H1 (cell line): ENCODE data around the gene FLT3. TPM values are rescaled to one million over a fixed set of nuclear protein-coding genes. Genes with fewer than 3 reads are reported as not detected.

Source experiments
- CTCF ChIA-PET: fragments of 300-600 bp; sonication (Branson Sonifier 250); formaldehyde crosslinking; loops from one replicate; lab custom pipeline; 2021; ENCODE audit not compliant: partially characterized antibody; lab: Charles Lee
- POLR2A ChIA-PET: fragments of 300-600 bp; sonication (Branson Sonifier 250); formaldehyde crosslinking; loops from one replicate; lab custom pipeline; 2021; ENCODE audit warnings: inconsistent platforms; ENCODE audit not compliant: partially characterized antibody; lab: Charles Lee
- DNase-seq, 2 experiments: peaks; one replicate each; pipeline versions ENCODE4 v3.0.0 to v3.0.0-alpha.2; 2010 to 2022; ENCODE audit warnings: low spot score in 2 of 2, low read depth in 1 of 2, mixed read lengths in 1 of 2
- FAIRE-seq: peaks from 2 replicates; lab custom pipeline; 2011; peaks lifted over from hg19 to GRCh38; lab: Jason Lieb, UNC
- H2AFZ ChIP-seq: 2 replicates; pipeline ENCODE4 v1.8.1; 2012; ENCODE audit warnings: low read length, inconsistent platforms
- H2AK5ac ChIP-seq: 2 replicates; pipeline ENCODE4 v1.6.1; 2013; ENCODE audit warnings: low read depth, low read length
- H2BK120ac ChIP-seq: replicated peaks from 2 replicates; pipeline ENCODE3; 2013; ENCODE audit warnings: low read depth, low read length, inconsistent platforms
- H2BK12ac ChIP-seq: 2 replicates; pipeline ENCODE4 v1.6.1; 2013; ENCODE audit warnings: low read depth, low read length
- H2BK15ac ChIP-seq: 2 replicates; pipeline ENCODE4 v1.6.1; 2013; ENCODE audit warnings: low read length
- H2BK20ac ChIP-seq: 2 replicates; pipeline ENCODE4 v1.6.1; 2013; ENCODE audit warnings: low read length
- H2BK5ac ChIP-seq: 2 replicates; pipeline ENCODE4 v1.6.1; 2013; ENCODE audit warnings: low read depth, low read length
- H3K14ac ChIP-seq: 2 replicates; pipeline ENCODE4 v1.6.1; 2013; ENCODE audit warnings: inconsistent platforms; ENCODE audit not compliant: insufficient read length
- H3K18ac ChIP-seq: 2 replicates; pipeline ENCODE4 v1.6.1; 2013; ENCODE audit warnings: low read length; ENCODE audit errors: extremely low read depth
- H3K23ac ChIP-seq: 2 replicates; pipeline ENCODE4 v1.6.1; 2013; ENCODE audit warnings: inconsistent platforms; ENCODE audit not compliant: insufficient read length
- H3K23me2 ChIP-seq: 2 replicates; pipeline ENCODE4 v1.6.1; 2013; ENCODE audit warnings: low read depth, low read length
- H3K27ac ChIP-seq: 2 replicates; pipeline ENCODE4 v1.6.1; 2011; ENCODE audit warnings: low read depth, low read length, inconsistent platforms
- H3K27me3 ChIP-seq, 4 experiments: replicated peaks in 1 of 4; 1 replicate in 1 of 4; 2 replicates in 3 of 4; pipeline versions ENCODE4 v1.6.1 to v1.8.1; 2011 to 2013; ENCODE audit warnings: low read length in 3 of 4, mild to moderate bottlenecking in 3 of 4, inconsistent platforms in 2 of 4, mixed read lengths in 2 of 4, moderate library complexity in 1 of 4; ENCODE audit not compliant: control insufficient read depth in 3 of 4, insufficient read depth in 3 of 4; ENCODE audit errors: extremely low read depth in 1 of 4
- H3K36me3 ChIP-seq, 4 experiments: 2 replicates each; pipeline versions ENCODE4 v1.6.1 to v1.8.1; 2011 to 2013; ENCODE audit warnings: mild to moderate bottlenecking in 4 of 4, low read length in 3 of 4, moderate library complexity in 2 of 4, control low read depth in 1 of 4, inconsistent platforms in 1 of 4; ENCODE audit not compliant: insufficient read depth in 4 of 4, control insufficient read depth in 2 of 4
- H3K4ac ChIP-seq: replicated peaks from 2 replicates; pipeline ENCODE3; 2013; ENCODE audit warnings: low read length, low read depth, mixed read lengths, inconsistent platforms; ENCODE audit not compliant: insufficient read length
- H3K4me1 ChIP-seq, 4 experiments: replicated peaks in 1 of 4; 1 replicate in 1 of 4; 2 replicates in 3 of 4; pipeline versions ENCODE4 v1.6.1 to v1.8.1; 2011 to 2013; ENCODE audit warnings: low read length in 3 of 4, inconsistent platforms in 2 of 4, mixed read lengths in 1 of 4; ENCODE audit not compliant: insufficient read depth in 4 of 4, control insufficient read depth in 3 of 4
- H3K4me2 ChIP-seq, 2 experiments: 2 replicates each; pipeline versions ENCODE4 v1.6.1 to v1.8.1; 2011 to 2013; ENCODE audit warnings: low read depth in 2 of 2, low read length in 2 of 2, control low read depth in 1 of 2, inconsistent platforms in 1 of 2, mild to moderate bottlenecking in 1 of 2; ENCODE audit not compliant: insufficient read depth in 1 of 2
- H3K4me3 ChIP-seq, 4 experiments: fragments of 200-600, 300-600 bp in 1 of 4; sonication (generic), shearing (Covaris generic), sonication (Bioruptor Twin) in 1 of 4; 2 replicates each; pipeline versions ENCODE4 v1.5.1 to v1.8.1; 2011 to 2016; ENCODE audit warnings: low read length in 4 of 4, low read depth in 3 of 4, control low read depth in 2 of 4, inconsistent platforms in 2 of 4, mild to moderate bottlenecking in 2 of 4, mixed read lengths in 1 of 4, moderate library complexity in 1 of 4; ENCODE audit not compliant: insufficient read depth in 2 of 4; ENCODE audit errors: extremely low read depth in 1 of 4
- H3K56ac ChIP-seq: replicated peaks from 2 replicates; pipeline ENCODE3; 2013; ENCODE audit warnings: low read depth, mild to moderate bottlenecking, mixed read lengths, low read length, inconsistent platforms; ENCODE audit not compliant: insufficient read length
- H3K79me1 ChIP-seq: 2 replicates; pipeline ENCODE4 v1.6.1; 2013; ENCODE audit warnings: low read depth, low read length, control low read depth
- H3K79me2 ChIP-seq, 2 experiments: 2 replicates each; pipeline versions ENCODE4 v1.6.1 to v1.8.1; 2012 to 2013; ENCODE audit warnings: low read length in 2 of 2, mild to moderate bottlenecking in 2 of 2, inconsistent platforms in 1 of 2; ENCODE audit not compliant: insufficient read depth in 2 of 2, control insufficient read depth in 1 of 2
- H3K9ac ChIP-seq, 4 experiments: replicated peaks in 1 of 4; 1 replicate in 1 of 4; 2 replicates in 3 of 4; pipeline versions ENCODE4 v1.6.1 to v1.8.1; 2011 to 2013; ENCODE audit warnings: low read depth in 3 of 4, low read length in 3 of 4, control low read depth in 2 of 4, mild to moderate bottlenecking in 2 of 4, moderate library complexity in 2 of 4, inconsistent platforms in 1 of 4; ENCODE audit errors: extremely low read depth in 1 of 4
- H3K9me3 ChIP-seq, 2 experiments: 2 replicates each; pipeline versions ENCODE4 v1.6.1 to v1.8.1; 2012 to 2013; ENCODE audit warnings: mild to moderate bottlenecking in 2 of 2, moderate library complexity in 2 of 2, control low read depth in 1 of 2, inconsistent platforms in 1 of 2, low read depth in 1 of 2, low read length in 1 of 2, mixed read lengths in 1 of 2; ENCODE audit not compliant: insufficient read depth in 2 of 2
- H4K20me1 ChIP-seq, 2 experiments: replicated peaks in 1 of 2; 2 replicates each; pipeline versions ENCODE3 to v1.8.1; 2011 to 2013; ENCODE audit warnings: inconsistent platforms in 2 of 2, low read length in 2 of 2, mild to moderate bottlenecking in 1 of 2; ENCODE audit not compliant: insufficient read depth in 2 of 2, control insufficient read depth in 1 of 2
- H4K5ac ChIP-seq: 2 replicates; pipeline ENCODE4 v1.6.1; 2013; ENCODE audit warnings: low read length, low read depth, mixed read lengths, inconsistent platforms; ENCODE audit not compliant: insufficient read length
- H4K8ac ChIP-seq: 2 replicates; pipeline ENCODE4 v1.8.0; 2013; ENCODE audit warnings: mild to moderate bottlenecking, moderate library complexity, low read length, inconsistent platforms; ENCODE audit not compliant: insufficient read depth; ENCODE audit errors: extremely low read depth
- H4K91ac ChIP-seq: replicated peaks from 2 replicates; pipeline ENCODE3; 2013; ENCODE audit warnings: low read length, mixed read lengths, inconsistent platforms; ENCODE audit not compliant: insufficient read length
- EP300 ChIP-seq, 2 experiments: IDR thresholded peaks; 1 replicate in 1 of 2; 2 replicates in 1 of 2; pipeline ENCODE4 v1.6.1; 2011 to 2012; ENCODE audit warnings: low read depth in 2 of 2, low read length in 2 of 2, mild to moderate bottlenecking in 2 of 2, borderline replicate concordance in 1 of 2, inconsistent platforms in 1 of 2, moderate library complexity in 1 of 2
- WGBS, 2 experiments: shearing (Covaris generic) in 1 of 2; methylation state at CpG; one replicate each; pipeline versions ENCODE4 v1.1.6 to v1.1.7; 2013 to 2015; ENCODE audit warnings: low lambda C conversion rate in 2 of 2, mixed read lengths in 2 of 2, inconsistent platforms in 1 of 2, low coverage in 1 of 2, missing lambda C conversion rate in 1 of 2; ENCODE audit not compliant: insufficient replicate concordance in 2 of 2, insufficient coverage in 1 of 2, insufficient read length in 1 of 2; ENCODE audit errors: extremely low coverage in 1 of 2, missing lambda C conversion rate in 1 of 2; 5-methylcytosine and 5-hydroxymethylcytosine counted together
- polyA plus RNA-seq, 7 experiments: library from polyadenylated mRNA; depleted of rRNA in 3 of 7; stranded (reverse) in 5 of 7; unstranded in 2 of 7; fragments of >200 nt in 5 of 7; fragments of 200-250 nt in 2 of 7; gene quantifications; 1 replicate in 5 of 7; 2 replicates in 1 of 7; 4 replicates in 1 of 7; pipeline versions ENCODE4 v1.2.1 to v1.2.3, GENCODE V29; 2011 to 2013; ENCODE audit warnings: missing spikeins in 2 of 7, mixed read lengths in 2 of 7
- total RNA-seq: library from RNA; stranded (reverse); fragmentation: NEBNext Ultra II Directional; extraction: Animal tissue kit (Norgen Biotek cat#: 25700); gene quantifications from 2 replicates; pipeline ENCODE4 v1.2.1, GENCODE V29; 2021

FLT3 gene
- total and polyA plus RNA-seq, 2 of the 8 experiments (the other 6 are each of a cell fraction or from before 2014, with no cell fraction given) = 0.44 to 0.71 TPM

DNA sequence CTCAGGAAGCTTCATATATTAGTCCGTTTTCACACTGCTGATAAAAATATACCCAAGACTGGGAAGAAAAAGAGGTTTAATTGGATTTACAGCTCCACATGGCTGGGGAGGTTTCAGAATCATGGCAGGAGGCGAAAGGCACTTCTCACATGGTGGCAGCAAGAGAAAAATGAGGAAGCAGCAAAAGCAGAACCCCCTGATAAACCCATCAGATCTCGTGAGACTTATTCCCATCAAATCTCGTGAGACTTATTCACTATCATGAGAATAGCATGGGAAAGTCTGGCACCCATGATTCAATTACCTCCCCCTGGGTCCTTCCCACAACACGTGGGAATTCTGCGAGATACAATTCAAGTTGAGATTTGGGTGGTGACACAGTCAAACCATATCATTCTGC, 23.1 kb downstream of the FLT3 start:
- no peak for TF ChIP-seq EP300 (IDR thresholded peaks at IDR 0.05; ENCODE audit: borderline replicate concordance in 1 of 2, low read depth in 2 of 2, low read length in 2 of 2)
- no peak for DNase-seq

More for the DNA sequence above, 23.1 kb downstream of the FLT3 start:
- H3K4me3 ChIP-seq = no peak overlapping the region
- H3K18ac ChIP-seq = no peak overlapping the region; the same call in 1 of the 2 replicates
- CTCF ChIA-PET = interaction anchor here (0.9 to 1.1 kb wide), 2 partner anchors 9 to 94 kb away, joined by 3 to 4 read pairs; no protein-coding TSS in a partner anchor
- no peak overlapping the region for H3K56ac ChIP-seq
- no peak overlapping the region for H3K14ac ChIP-seq
- H4K8ac ChIP-seq = no peak overlapping the region
- no peak overlapping the region for H2BK120ac ChIP-seq
- peaks cover 0 to 5% (median 0%) of the 10 kb centered on the region in 4 experiments; a peak in 1 of 7 replicates for H3K4me1 ChIP-seq
- no peak overlapping the region for H2BK5ac ChIP-seq
- H3K27me3 ChIP-seq = no peaks in the 10 kb centered on the region
- no peak overlapping the region for H2AFZ ChIP-seq
- H3K79me1 ChIP-seq = no peaks in the 10 kb centered on the region
- no peaks in the 10 kb centered on the region for H4K20me1 ChIP-seq
- H2BK20ac ChIP-seq = no peak overlapping the region
- H3K9ac ChIP-seq = no peak overlapping the region
- FAIRE-seq = no peak
- H3K23me2 ChIP-seq = no peaks in the 10 kb centered on the region
- H2BK15ac ChIP-seq = no peak overlapping the region
- H4K91ac ChIP-seq = no peak overlapping the region
- no peaks in the 10 kb centered on the region for H3K36me3 ChIP-seq
- H2AK5ac ChIP-seq = no peak overlapping the region
- H3K9me3 ChIP-seq = no peaks in the 10 kb centered on the region
- 86% methylated on average over 6 of the region's 6 CpGs; no CpG with 5 or more reads in 1 of the 2 experiments for WGBS, 2 experiments
- H4K5ac ChIP-seq = no peak overlapping the region
- no peak overlapping the region for H2BK12ac ChIP-seq
- no peaks in the 10 kb centered on the region for H3K79me2 ChIP-seq
- H3K23ac ChIP-seq = no peak overlapping the region
- POLR2A ChIA-PET = interaction anchor here (1.4 kb wide), 1 partner anchor 26 kb away, joined by 3 read pairs; no protein-coding TSS in a partner anchor
- H3K4me2 ChIP-seq = no peak overlapping the region
- H3K27ac ChIP-seq = no peak overlapping the region
- no peak overlapping the region for H3K4ac ChIP-seq
